Measurements from ENCODE around the gene AGAP2. TPM values are rescaled to one million over a fixed set of nuclear protein-coding genes. Genes with fewer than 3 reads are reported as not detected.

Gene AGAP2
- total and polyA plus RNA-seq, 2 of the 8 experiments (the other 6 are each of a cell fraction or from before 2014, with no cell fraction given) = 1.5 TPM

- no peak overlapping the region for H3K18ac ChIP-seq (ENCODE audit: extremely low read depth, low read length)
- no peak overlapping the region for H3K27ac ChIP-seq (ENCODE audit: low read depth, low read length)
- H3K36me3 ChIP-seq (ENCODE audit: control insufficient read depth in 2 of 4, insufficient read depth in 4 of 4, low read length in 3 of 4) = peaks cover 2 to 19% (median 10%) of the 10 kb centered on the region in 4 experiments; a peak in 6 of 8 replicates
- WGBS, 2 experiments (ENCODE audit: extremely low coverage in 1 of 2, insufficient coverage in 1 of 2, insufficient read length in 1 of 2, insufficient replicate concordance in 2 of 2, low coverage in 1 of 2, low lambda C conversion rate in 2 of 2, missing lambda C conversion rate in 1 of 2) = 78% methylated on average over 2 of the region's 2 CpGs; no CpG with 5 or more reads in 1 of the 2 experiments
- peaks cover 0 to 16% of the 10 kb centered on the region in 2 experiments; a peak in 2 of 4 replicates for H3K79me2 ChIP-seq (ENCODE audit: control insufficient read depth in 1 of 2, insufficient read depth in 2 of 2, low read length in 2 of 2)
- H3K23me2 ChIP-seq (ENCODE audit: low read depth, low read length) = peaks cover 2% of the 10 kb centered on the region; the same call in 1 of the 2 replicates
- no peak overlapping the region for H2AK5ac ChIP-seq (ENCODE audit: low read depth, low read length)
- no peak overlapping the region for H3K14ac ChIP-seq (ENCODE audit: insufficient read length)
- no peak overlapping the region for H4K5ac ChIP-seq (ENCODE audit: insufficient read length, low read depth, low read length)
- H3K4me3 ChIP-seq (ENCODE audit: extremely low read depth in 1 of 4, insufficient read depth in 2 of 4, low read depth in 3 of 4, low read length in 4 of 4) = no peak overlapping the region
- H2BK20ac ChIP-seq (ENCODE audit: low read length) = no peak overlapping the region
- ChIA-PET CTCF (ENCODE audit: partially characterized antibody) (interaction anchor here (0.7 to 4.7 kb wide), 11 partner anchors 11 to 124 kb away, joined by 3 to 28 read pairs (median 5); partner anchors contain the start of gene CYP27B1), POLR2A (ENCODE audit: partially characterized antibody) (interaction anchor here (2.5 to 2.6 kb wide), 2 partner anchors 14 to 33 kb away, joined by 7 to 19 read pairs; partner anchors contain the start of gene CYP27B1)
- no peak overlapping the region for H2BK15ac ChIP-seq (ENCODE audit: low read length)
- H4K91ac ChIP-seq (replicated peaks; ENCODE audit: insufficient read length, low read length) = no peak overlapping the region
- H3K9ac ChIP-seq (replicated peaks in 1 of 4; ENCODE audit: extremely low read depth in 1 of 4, low read depth in 3 of 4, low read length in 3 of 4) = no peak overlapping the region
- peaks cover 0 to 2% of the 10 kb centered on the region in 2 experiments for H4K20me1 ChIP-seq (replicated peaks in 1 of 2; ENCODE audit: control insufficient read depth in 1 of 2, insufficient read depth in 2 of 2, low read length in 2 of 2)
- DNase-seq (ENCODE audit: low read depth in 1 of 2, low spot score in 2 of 2) (no peak), FAIRE-seq (no peak)
- no peaks in the 10 kb centered on the region for H3K27me3 ChIP-seq (replicated peaks in 1 of 4; ENCODE audit: control insufficient read depth in 3 of 4, extremely low read depth in 1 of 4, insufficient read depth in 3 of 4, low read length in 3 of 4)
- no peak overlapping the region for H3K4me2 ChIP-seq (ENCODE audit: insufficient read depth in 1 of 2, low read depth in 2 of 2, low read length in 2 of 2)
- H3K23ac ChIP-seq (ENCODE audit: insufficient read length) = no peak overlapping the region
- no peak overlapping the region for H2BK12ac ChIP-seq (ENCODE audit: low read depth, low read length)
- H3K9me3 ChIP-seq (ENCODE audit: insufficient read depth in 2 of 2, low read depth in 1 of 2, low read length in 1 of 2) = no peaks in the 10 kb centered on the region
- H3K56ac ChIP-seq (replicated peaks; ENCODE audit: insufficient read length, low read depth, low read length) = no peak overlapping the region
- H2AFZ ChIP-seq (ENCODE audit: low read length) = no peak overlapping the region
- H3K79me1 ChIP-seq (ENCODE audit: low read depth, low read length) = no peaks in the 10 kb centered on the region
- no peak overlapping the region for H2BK120ac ChIP-seq (replicated peaks; ENCODE audit: low read depth, low read length)
- no peaks in the 10 kb centered on the region for H3K4me1 ChIP-seq (replicated peaks in 1 of 4; ENCODE audit: control insufficient read depth in 3 of 4, insufficient read depth in 4 of 4, low read length in 3 of 4)
- H3K4ac ChIP-seq (replicated peaks; ENCODE audit: insufficient read length, low read depth, low read length) = no peak overlapping the region
- H2BK5ac ChIP-seq (ENCODE audit: low read depth, low read length) = no peak overlapping the region
- H4K8ac ChIP-seq (ENCODE audit: extremely low read depth, insufficient read depth, low read length) = no peak overlapping the region
- TF ChIP-seq CHD2 (IDR thresholded peaks at IDR 0.05; ENCODE audit: low read length) (no peak), CEBPB (IDR thresholded peaks at IDR 0.05; ENCODE audit: low read depth, low read length) (no peak), PHF8 (conservative IDR thresholded peaks at IDR 0.05; ENCODE audit: low read depth, low read length) (no peak), YY1 (IDR thresholded peaks at IDR 0.05; ENCODE audit: low read depth, low read length) (no peak), KDM4A (IDR thresholded peaks at IDR 0.05; ENCODE audit: low read depth, low read length, severe bottlenecking) (no peak), FOSL1 (IDR thresholded peaks at IDR 0.05; ENCODE audit: insufficient read depth, low read depth, low read length) (no peak), CBX5 (IDR thresholded peaks at IDR 0.05; ENCODE audit: low read depth, low read length) (no peak), CBX8 (IDR thresholded peaks at IDR 0.05; ENCODE audit: borderline replicate concordance, low read depth, low read length) (no peak), GABPA (IDR thresholded peaks at IDR 0.05; ENCODE audit: borderline replicate concordance, insufficient read depth, low read length) (no peak), SIN3A (conservative IDR thresholded peaks at IDR 0.05 in 1 of 2, IDR thresholded peaks at IDR 0.05 in 1 of 2; ENCODE audit: low read depth in 1 of 2, low read length in 2 of 2) (no peak), ZNF274 (IDR thresholded peaks at IDR 0.05; ENCODE audit: borderline replicate concordance, extremely low read depth, low read length) (no peak), SIRT6 (IDR thresholded peaks at IDR 0.05; ENCODE audit: low read length) (no peak), JUN (IDR thresholded peaks at IDR 0.05; ENCODE audit: low read depth, low read length) (no peak), MAX (IDR thresholded peaks at IDR 0.05) (no peak)
Observed at GRCh38 chr12:57781801-57782200, 43.3 kb upstream of the AGAP2 start.
